Endothelial cell of umbilical vein (primary cell): ENCODE data around the gene CHIT1. TPM values are rescaled to one million over a fixed set of nuclear protein-coding genes. Genes with fewer than 3 reads are reported as not detected.

Experiments
- BruUV-seq: library from RNA; stranded (reverse); fragments of 400-500 nt; replicated peaks from 2 replicates; lab custom pipeline; 2021; lab: Mats Ljungman, UMichigan
- CTCF ChIA-PET: fragments of 300-600, 350-600 bp; sonication (Branson Sonifier 250); formaldehyde crosslinking; loops from one replicate; lab custom pipeline; 2021; ENCODE audit warnings: antibody characterized with exemption, inconsistent platforms; lab: Charles Lee
- POLR2A ChIA-PET: fragments of 300-600, 350-600 bp; sonication (Branson Sonifier 250); formaldehyde crosslinking; loops from one replicate; lab custom pipeline; 2021; ENCODE audit warnings: antibody characterized with exemption, inconsistent platforms; lab: Charles Lee
- DNase-seq: peaks from one replicate; pipeline ENCODE4 v3.0.0-alpha.2; 2011; ENCODE audit warnings: low read depth, low spot score
- FAIRE-seq: peaks from 2 replicates; lab custom pipeline; 2011; peaks lifted over from hg19 to GRCh38; lab: Jason Lieb, UNC
- H2AFZ ChIP-seq: 2 replicates; pipeline ENCODE4 v1.6.0; 2012; ENCODE audit warnings: low read depth, low read length, control low read depth, inconsistent platforms
- H3K27ac ChIP-seq: 2 replicates; pipeline ENCODE4 v1.5.1; 2011; ENCODE audit warnings: low read depth, mild to moderate bottlenecking, control low read depth, low read length, moderate library complexity; ENCODE audit not compliant: insufficient read depth
- H3K27me3 ChIP-seq, 2 experiments: 2 replicates each; pipeline versions ENCODE4 v1.6.0 to v1.6.1; 2011; ENCODE audit warnings: low read length in 2 of 2, mixed read lengths in 1 of 2; ENCODE audit not compliant: control insufficient read depth in 2 of 2, insufficient read depth in 2 of 2
- H3K36me3 ChIP-seq, 2 experiments: 2 replicates in 1 of 2; 3 replicates in 1 of 2; pipeline ENCODE4 v1.5.1; 2011; ENCODE audit warnings: low read length in 2 of 2, mild to moderate bottlenecking in 1 of 2, moderate library complexity in 1 of 2; ENCODE audit not compliant: control insufficient read depth in 2 of 2, insufficient read depth in 2 of 2; ENCODE audit errors: extremely low read depth in 1 of 2
- H3K4me1 ChIP-seq: 3 replicates; pipeline ENCODE4 v1.5.1; 2011; ENCODE audit warnings: mild to moderate bottlenecking, low read length; ENCODE audit not compliant: control insufficient read depth, insufficient read depth; ENCODE audit errors: extremely low read depth
- H3K4me2 ChIP-seq: 2 replicates; pipeline ENCODE4 v1.6.1; 2011; ENCODE audit warnings: low read length, control low read depth, mixed read lengths; ENCODE audit not compliant: insufficient read depth
- H3K4me3 ChIP-seq, 3 experiments: fragments of 200-600 bp in 1 of 3; sonication (generic), shearing (Covaris generic) in 1 of 3; replicated peaks in 1 of 3; 2 replicates each; pipeline ENCODE4 v1.5.1; 2011 to 2016; ENCODE audit warnings: control low read depth in 3 of 3, low read length in 3 of 3, mild to moderate bottlenecking in 2 of 3, inconsistent platforms in 1 of 3, low read depth in 1 of 3, moderate library complexity in 1 of 3; ENCODE audit not compliant: insufficient read depth in 1 of 3
- H3K79me2 ChIP-seq: 2 replicates; pipeline ENCODE4 v1.6.0; 2012; ENCODE audit warnings: low read length, inconsistent platforms; ENCODE audit not compliant: control insufficient read depth, insufficient read depth
- H3K9ac ChIP-seq: replicated peaks from 2 replicates; pipeline ENCODE3; 2011; ENCODE audit warnings: low read length, control low read depth; ENCODE audit not compliant: insufficient read depth; ENCODE audit errors: extremely low read depth
- H3K9me1 ChIP-seq: replicated peaks from 3 replicates; pipeline ENCODE4 v1.6.0; 2011; ENCODE audit warnings: mild to moderate bottlenecking, low read length; ENCODE audit not compliant: control insufficient read depth, insufficient read depth; ENCODE audit errors: extremely low read depth
- H3K9me3 ChIP-seq: replicated peaks from 2 replicates; pipeline ENCODE4 v1.5.1; 2012; ENCODE audit warnings: low read length, inconsistent platforms; ENCODE audit not compliant: control insufficient read depth, insufficient read depth
- H4K20me1 ChIP-seq: replicated peaks from 2 replicates; pipeline ENCODE3; 2011; ENCODE audit warnings: mild to moderate bottlenecking, low read length; ENCODE audit not compliant: control insufficient read depth, insufficient read depth; ENCODE audit errors: extremely low read depth
- CTCF ChIP-seq, 2 donors: IDR thresholded peaks; 1 replicate in 1 of 2; 2 replicates in 1 of 2; pipeline ENCODE4 v1.5.1; 2011; ENCODE audit warnings: low read length in 2 of 2, mild to moderate bottlenecking in 2 of 2, moderate library complexity in 2 of 2, control low read depth in 1 of 2, inconsistent platforms in 1 of 2, low read depth in 1 of 2; ENCODE audit not compliant: insufficient read depth in 1 of 2; ENCODE audit errors: extremely low read depth in 1 of 2
- EZH2 ChIP-seq: IDR thresholded peaks from 2 replicates; pipeline ENCODE4 v1.6.1; 2012; ENCODE audit warnings: borderline replicate concordance, low read depth, mild to moderate bottlenecking, moderate library complexity, low read length, inconsistent platforms; ENCODE audit not compliant: severe bottlenecking
- FOS ChIP-seq: IDR thresholded peaks from 2 replicates; pipeline ENCODE4 v1.6.1; 2011; ENCODE audit warnings: mild to moderate bottlenecking, low read length, moderate library complexity, borderline replicate concordance; ENCODE audit not compliant: insufficient read depth
- GATA2 ChIP-seq: IDR thresholded peaks from 2 replicates; pipeline ENCODE4 v1.7.0; 2011; ENCODE audit warnings: low read depth, mild to moderate bottlenecking, moderate library complexity, mixed read lengths, low read length; ENCODE audit not compliant: insufficient read length, insufficient read depth
- JUN ChIP-seq: IDR thresholded peaks from 2 replicates; pipeline ENCODE4 v1.6.1; 2011; ENCODE audit warnings: borderline replicate concordance, low read depth; ENCODE audit not compliant: insufficient read length, insufficient read depth
- MAX ChIP-seq: IDR thresholded peaks from 2 replicates; pipeline ENCODE4 v1.6.1; 2011; ENCODE audit not compliant: insufficient read depth, insufficient read length
- POLR2A ChIP-seq: IDR thresholded peaks from 2 replicates; pipeline ENCODE4 v1.6.1; 2012; ENCODE audit warnings: low read depth, mild to moderate bottlenecking, control low read depth, low read length
- POLR2AphosphoS5 ChIP-seq: IDR thresholded peaks from 2 replicates; pipeline ENCODE4 v1.6.1; 2012; ENCODE audit warnings: low read depth, mild to moderate bottlenecking, control low read depth, low read length, moderate library complexity; ENCODE audit not compliant: insufficient read depth
- dilution Hi-C: fragments of 300-500 bp; cut with MboI; formaldehyde crosslinking; loops from one replicate; pipeline ENCODE4 v1.15.0; 2019; ENCODE audit warnings: low sequenced_read_pairs; ENCODE audit not compliant: extremely low pct_ligation_motif_present
- intact Hi-C: fragments of 100-400 bp; cut with micrococcal nuclease; formaldehyde crosslinking; loops from one replicate; pipeline ENCODE4 v1.10.0; 2022
- polyA plus RNA-seq, 4 experiments: library from polyadenylated mRNA; depleted of rRNA in 3 of 4; stranded (reverse) in 3 of 4; unstranded in 1 of 4; fragments of >200 nt; gene quantifications; 2 replicates each; pipeline versions ENCODE4 v1.2.1 to v1.2.3, GENCODE V29; 2011 to 2012; ENCODE audit warnings: missing spikeins in 1 of 4
- total RNA-seq: library from RNA; stranded (reverse); gene quantifications from 2 replicates; pipeline ENCODE4 v1.2.3, GENCODE V29; 2021

Gene CHIT1
- total and polyA plus RNA-seq, 2 donors (not counting 3 experiments of a cell fraction or from before 2014, with no cell fraction given), result not detected

- no peak overlapping the region for H3K27ac ChIP-seq
- no peaks in the 10 kb centered on the region for H4K20me1 ChIP-seq
- no peaks in the 10 kb centered on the region for H3K36me3 ChIP-seq
- ChIA-PET CTCF (interaction anchor here (1.0 to 6.6 kb wide), 22 partner anchors 9 to 137 kb away, joined by 3 to 317 read pairs (median 12); partner anchors contain the start of gene ADORA1), POLR2A (interaction anchor here (1.6 kb wide), 1 partner anchor 56 kb away, joined by 3 read pairs; no protein-coding TSS in a partner anchor)
- no peaks in the 10 kb centered on the region for H3K9me1 ChIP-seq
- no TSS peak for BruUV-seq
- H2AFZ ChIP-seq, result no peak overlapping the region
- no peaks in the 10 kb centered on the region for H3K9me3 ChIP-seq
- TF ChIP-seq JUN (no peak), POLR2AphosphoS5 (no peak), MAX (no peak), GATA2 (no peak), POLR2A (no peak), FOS (no peak), EZH2 (no peak), CTCF (IDR thresholded peaks at IDR 0.05; ENCODE audit: extremely low read depth in 1 of 2, insufficient read depth in 1 of 2, low read depth in 1 of 2, low read length in 2 of 2) (no peak)
- H3K79me2 ChIP-seq, result no peaks in the 10 kb centered on the region
- no peak overlapping the region for H3K4me2 ChIP-seq
- intact Hi-C loops (no loop called here), dilution Hi-C loops (no loop called here)
- no peak for FAIRE-seq
- H3K4me1 ChIP-seq, result peaks cover 6% of the 10 kb centered on the region
- no peaks in the 10 kb centered on the region for H3K27me3 ChIP-seq
- no peak overlapping the region for H3K9ac ChIP-seq
- no peak for DNase-seq
- no peak overlapping the region for H3K4me3 ChIP-seq
Measured at GRCh38 chr1:203173566-203173965, 55.9 kb downstream of the CHIT1 start.
